K562 (cell line): Measurements from ENCODE around the gene AMFR. TPM values are rescaled to one million over a fixed set of nuclear protein-coding genes. Genes with fewer than 3 reads are reported as not detected.

ENCODE experiments used
- ATAC-seq: fragments of 200-7000 bp; cut with Tn5 transposase; 3 replicates; pipeline ENCODE4 v1.9.1; 2020; ENCODE audit warnings: moderate library complexity
- BruUV-seq: library from RNA; stranded (reverse); fragments of 400-500 nt; replicated peaks from 2 replicates; lab custom pipeline; 2021; lab: Mats Ljungman, UMichigan
- CTCF ChIA-PET: fragments of 300-600 bp; formaldehyde crosslinking; extraction: SDS; loops from one replicate; lab custom pipeline; 2021; ENCODE audit warnings: low intra/inter-chr PET ratio; lab: Yijun Ruan, JAX
- POLR2A ChIA-PET: fragments of 300-600, 350-650 bp; sonication (Branson Sonifier 250); formaldehyde crosslinking; extraction: SDS; loops from one replicate; lab custom pipeline; 2021; ENCODE audit warnings: antibody characterized with exemption, inconsistent platforms; lab: Yijun Ruan, JAX
- DNase-seq, 4 experiments: peaks; one replicate each; pipeline versions ENCODE4 v3.0.0 to v3.0.0-alpha.2; 2011 to 2018; ENCODE audit warnings: low spot score in 3 of 4, mixed read lengths in 3 of 4; ENCODE audit errors: extremely low read depth in 1 of 4
- FAIRE-seq: peaks from 2 replicates; lab custom pipeline; 2011; peaks lifted over from hg19 to GRCh38; lab: Jason Lieb, UNC
- H2AFZ ChIP-seq: 2 replicates; pipeline ENCODE4 v1.6.0; 2011; ENCODE audit warnings: low read depth, low read length, control low read depth, inconsistent platforms
- H3K27ac ChIP-seq: fragments of 200-600 bp; 3 replicates; pipeline ENCODE4 v1.8.0; 2011; ENCODE audit warnings: low read depth, mild to moderate bottlenecking, control low read depth, inconsistent platforms, low read length, moderate library complexity, mixed read lengths; ENCODE audit errors: extremely low read depth
- H3K27me3 ChIP-seq, 2 experiments: fragments of 300-600 bp in 1 of 2; 2 replicates in 1 of 2; 3 replicates in 1 of 2; pipeline versions ENCODE4 v1.6.0 to v1.8.0; 2011; ENCODE audit warnings: inconsistent platforms in 2 of 2, low read length in 2 of 2, mild to moderate bottlenecking in 1 of 2, mixed read lengths in 1 of 2, moderate library complexity in 1 of 2; ENCODE audit not compliant: control insufficient read depth in 2 of 2, insufficient read depth in 2 of 2
- H3K36me3 ChIP-seq: fragments of 300-600 bp; 3 replicates; pipeline ENCODE4 v1.8.0; 2011; ENCODE audit warnings: mild to moderate bottlenecking, low read length, inconsistent platforms; ENCODE audit not compliant: control insufficient read depth, insufficient read depth
- H3K4me1 ChIP-seq, 2 experiments: fragments of 200-600 bp in 1 of 2; replicated peaks in 1 of 2; 2 replicates in 1 of 2; 3 replicates in 1 of 2; pipeline versions ENCODE4 v1.5.1 to v1.8.0; 2011; ENCODE audit warnings: inconsistent platforms in 2 of 2, low read length in 2 of 2, mild to moderate bottlenecking in 1 of 2, mixed read lengths in 1 of 2, moderate library complexity in 1 of 2; ENCODE audit not compliant: control insufficient read depth in 2 of 2, insufficient read depth in 2 of 2
- H3K4me2 ChIP-seq: 2 replicates; pipeline ENCODE4 v1.6.1; 2011; ENCODE audit warnings: low read length, control low read depth, inconsistent platforms, mixed read lengths; ENCODE audit not compliant: insufficient read depth
- H3K4me3 ChIP-seq: fragments of 200-600 bp; sonication (generic), shearing (Covaris generic); 2 replicates; pipeline ENCODE4 v1.5.1; 2016; ENCODE audit warnings: control low read depth, inconsistent platforms
- H3K79me2 ChIP-seq: fragments of 200-600 bp; 3 replicates; pipeline ENCODE4 v1.8.0; 2011; ENCODE audit warnings: low read length, inconsistent platforms; ENCODE audit not compliant: control insufficient read depth, insufficient read depth
- H3K9ac ChIP-seq, 2 experiments: 2 replicates each; pipeline versions ENCODE4 v1.6.0 to v1.6.1; 2011; ENCODE audit warnings: low read depth in 2 of 2, low read length in 2 of 2, control low read depth in 1 of 2, inconsistent platforms in 1 of 2, mild to moderate bottlenecking in 1 of 2, mixed read lengths in 1 of 2; ENCODE audit not compliant: insufficient read depth in 1 of 2
- H3K9me1 ChIP-seq: one replicate; pipeline ENCODE4 v1.6.0; 2011; ENCODE audit warnings: inconsistent platforms, mild to moderate bottlenecking, low read length, moderate library complexity; ENCODE audit not compliant: control insufficient read depth, insufficient read depth
- H3K9me3 ChIP-seq: replicated peaks from 2 replicates; pipeline ENCODE4 v1.5.1; 2011; ENCODE audit warnings: low read depth, low read length, inconsistent platforms; ENCODE audit not compliant: control insufficient read depth, insufficient read depth
- H4K20me1 ChIP-seq: replicated peaks from 2 replicates; pipeline ENCODE4 v1.6.1; 2011; ENCODE audit warnings: low read length, inconsistent platforms, mixed read lengths; ENCODE audit not compliant: control insufficient read depth, insufficient read depth
- ATF3 ChIP-seq, 2 experiments: fragments of 450-650 bp in 1 of 2; sonication (generic) in 1 of 2; formaldehyde crosslinking in 1 of 2; IDR thresholded peaks in 1 of 2; conservative IDR thresholded peaks in 1 of 2; 2 replicates each; pipeline versions ENCODE4 v1.6.1 to v1.8.1; 2016 to 2023; ENCODE audit warnings: mild to moderate bottlenecking in 2 of 2, moderate library complexity in 2 of 2, inconsistent platforms in 1 of 2, missing genetic modification reagents in 1 of 2
- ATF7 ChIP-seq: fragments of 450-650 bp; IDR thresholded peaks from 2 replicates; pipeline ENCODE4 v1.7.1; 2014; ENCODE audit warnings: mild to moderate bottlenecking, moderate library complexity
- ELF1 ChIP-seq: fragments of 200-800 bp; sonication (Bioruptor generic); IDR thresholded peaks from 2 replicates; pipeline ENCODE4 v1.6.1; 2016; ENCODE audit warnings: missing genetic modification characterization, missing compliant biosample characterization
- FOXP1 ChIP-seq: sonication (generic); formaldehyde crosslinking; IDR thresholded peaks from 2 replicates; pipeline ENCODE4 v1.8.0; 2022; ENCODE audit warnings: mild to moderate bottlenecking, missing genetic modification reagents
- GTF2B ChIP-seq: IDR thresholded peaks from 2 replicates; pipeline ENCODE4 v1.6.1; 2011; ENCODE audit not compliant: insufficient read length; ENCODE audit errors: extremely low read depth
- IRF2 ChIP-seq: sonication (generic); formaldehyde crosslinking; IDR thresholded peaks from 2 replicates; pipeline ENCODE4 v1.8.1; 2022; ENCODE audit warnings: mild to moderate bottlenecking, missing genetic modification reagents
- NCOA1 ChIP-seq: fragments of 450-650 bp; IDR thresholded peaks from 2 replicates; pipeline ENCODE4 v1.6.1; 2016; ENCODE audit warnings: low read depth
- PATZ1 ChIP-seq: fragments of 250-450 bp; sonication (Bioruptor Pico); IDR thresholded peaks from 2 replicates; pipeline ENCODE4 v1.5.0; 2020; ENCODE audit warnings: mild to moderate bottlenecking, borderline replicate concordance
- PTRF ChIP-seq: fragments of 450-650 bp; IDR thresholded peaks from 2 replicates; pipeline ENCODE4 v1.6.1; 2016; ENCODE audit warnings: mild to moderate bottlenecking, missing genetic modification characterization, missing compliant biosample characterization
- RFX7 ChIP-seq: fragments of 250-450 bp; sonication (Bioruptor Pico); IDR thresholded peaks from 2 replicates; pipeline ENCODE4 v1.5.1; 2021; ENCODE audit warnings: mild to moderate bottlenecking
- ZNF655 ChIP-seq: fragments of 250-450 bp; sonication (Bioruptor Pico); IDR thresholded peaks from 2 replicates; pipeline ENCODE4 v1.5.0; 2021
- ZNF668 ChIP-seq: fragments of 250-450 bp; sonication (Bioruptor Pico); IDR thresholded peaks from 2 replicates; pipeline ENCODE4 v1.8.0; 2022; ENCODE audit warnings: mild to moderate bottlenecking, inconsistent platforms
- WGBS: fragments of 100-300 bp; shearing (Covaris generic); methylation state at CpG from one replicate; pipeline ENCODE4 v1.1.6; 2016; ENCODE audit warnings: low coverage, mixed read lengths; ENCODE audit not compliant: insufficient coverage; ENCODE audit errors: missing lambda C conversion rate; 5-methylcytosine and 5-hydroxymethylcytosine counted together
- in situ Hi-C: fragments of 300-500 bp; cut with MboI; formaldehyde crosslinking; loops from 4 replicates; pipeline ENCODE4 v1.15.0; 2018; ENCODE audit warnings: inconsistent platforms, mixed read lengths
- intact Hi-C: fragments of 100-400 bp; cut with micrococcal nuclease; formaldehyde crosslinking; loops from 2 replicates; pipeline ENCODE4 v1.14.2; 2022
- polyA plus RNA-seq, 8 experiments: library from polyadenylated mRNA; depleted of rRNA in 4 of 8; stranded (reverse) in 5 of 8; unstranded in 3 of 8; fragments of >200 nt; fragmentation: Nextera tagmentation in 2 of 8; fragmentation: Illumina TruSeq in 1 of 8; extraction: Ambion mirVana in 2 of 8; extraction: Trizol in 1 of 8; gene quantifications; 2 replicates each; pipeline versions ENCODE4 v1.2.1 to v1.2.3, GENCODE V29; 2011 to 2014; ENCODE audit warnings: inconsistent platforms in 1 of 8, missing spikeins in 1 of 8
- total RNA-seq, 7 experiments: library from RNA; depleted of rRNA in 6 of 7; stranded (reverse); fragments of >200 nt in 6 of 7; fragmentation: Illumina TruSeq in 2 of 7; extraction: Trizol in 2 of 7; gene quantifications; 2 replicates each; pipeline versions ENCODE4 v1.2.1 to v1.2.3, GENCODE V29; 2011 to 2021; ENCODE audit warnings: low replicate concordance in 1 of 7
- TF ChIP-seq, protein P1 (sequence below): sonication (generic); formaldehyde crosslinking; IDR thresholded peaks from 2 replicates; pipeline ENCODE4 v1.8.0; 2022; ENCODE audit warnings: mild to moderate bottlenecking, missing genetic modification reagents

AMFR gene
- total and polyA plus RNA-seq, 9 of the 15 experiments (the other 6 are each of a cell fraction or from before 2014, with no cell fraction given): 15.6 to 113 (median 58.4) TPM

- TF ChIP-seq, protein P1, sequence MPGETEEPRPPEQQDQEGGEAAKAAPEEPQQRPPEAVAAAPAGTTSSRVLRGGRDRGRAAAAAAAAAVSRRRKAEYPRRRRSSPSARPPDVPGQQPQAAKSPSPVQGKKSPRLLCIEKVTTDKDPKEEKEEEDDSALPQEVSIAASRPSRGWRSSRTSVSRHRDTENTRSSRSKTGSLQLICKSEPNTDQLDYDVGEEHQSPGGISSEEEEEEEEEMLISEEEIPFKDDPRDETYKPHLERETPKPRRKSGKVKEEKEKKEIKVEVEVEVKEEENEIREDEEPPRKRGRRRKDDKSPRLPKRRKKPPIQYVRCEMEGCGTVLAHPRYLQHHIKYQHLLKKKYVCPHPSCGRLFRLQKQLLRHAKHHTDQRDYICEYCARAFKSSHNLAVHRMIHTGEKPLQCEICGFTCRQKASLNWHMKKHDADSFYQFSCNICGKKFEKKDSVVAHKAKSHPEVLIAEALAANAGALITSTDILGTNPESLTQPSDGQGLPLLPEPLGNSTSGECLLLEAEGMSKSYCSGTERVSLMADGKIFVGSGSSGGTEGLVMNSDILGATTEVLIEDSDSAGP: peak; percentile 78; the same call in 1 of the 2 replicates
- TF ChIP-seq ATF3 (IDR thresholded peaks at IDR 0.05): peak; percentile 57
- TF ChIP-seq ATF3 (CRISPR knock-in tag; conservative IDR thresholded peaks at IDR 0.05): no peak
- peak; percentile 37; the same call in 1 of the 2 replicates for TF ChIP-seq ATF7
Measured at GRCh38 chr16:56411123-56411522, 14.2 kb downstream of the AMFR start (continued).

- no peak overlapping the region for H3K27ac ChIP-seq
- H4K20me1 ChIP-seq: peaks cover under 1% of the 10 kb centered on the region; the same call in 1 of the 2 replicates
- peaks cover 0 to 2% of the 10 kb centered on the region in 2 experiments; a peak in 3 of 5 replicates for H3K4me1 ChIP-seq
- H3K27me3 ChIP-seq: no peaks in the 10 kb centered on the region
- BruUV-seq: no TSS peak
- H3K9me1 ChIP-seq: no peaks in the 10 kb centered on the region
- no peak overlapping the region for H3K4me2 ChIP-seq
- intact Hi-C loops (no loop called here), in situ Hi-C loops (no loop called here)
- H3K4me3 ChIP-seq: no peak overlapping the region
- DNase-seq (no peak), FAIRE-seq (no peak), ATAC-seq (no peak)
- H3K36me3 ChIP-seq: peaks cover 78% of the 10 kb centered on the region
- H3K9ac ChIP-seq: no peak overlapping the region
- no peaks in the 10 kb centered on the region for H3K9me3 ChIP-seq
- WGBS: 83% methylated on average over 4 of the region's 4 CpGs
- H3K79me2 ChIP-seq: peaks cover 25% of the 10 kb centered on the region
- POLR2A ChIA-PET: interaction anchor here (2.0 kb wide), 1 partner anchor 10 kb away, joined by 5 read pairs; no protein-coding TSS in a partner anchor
- CTCF ChIA-PET: no interaction called here
- H2AFZ ChIP-seq: no peak overlapping the region
- TF ChIP-seq PTRF (tag): no peak
- no peak for TF ChIP-seq GTF2B
- TF ChIP-seq NCOA1: no peak
- TF ChIP-seq ZNF655: no peak
- TF ChIP-seq RFX7 (CRISPR knock-in tag): no peak
- TF ChIP-seq IRF2: no peak
- TF ChIP-seq PATZ1 (CRISPR knock-in tag): no peak
- TF ChIP-seq ZNF668: no peak
- no peak for TF ChIP-seq ELF1 (tag)
- no peak for TF ChIP-seq FOXP1
Measured at GRCh38 chr16:56409195-56409594, 16.1 kb downstream of the AMFR start.
